ENCODE measurements around the gene NR4A3.

NR4A3 gene

DNA sequence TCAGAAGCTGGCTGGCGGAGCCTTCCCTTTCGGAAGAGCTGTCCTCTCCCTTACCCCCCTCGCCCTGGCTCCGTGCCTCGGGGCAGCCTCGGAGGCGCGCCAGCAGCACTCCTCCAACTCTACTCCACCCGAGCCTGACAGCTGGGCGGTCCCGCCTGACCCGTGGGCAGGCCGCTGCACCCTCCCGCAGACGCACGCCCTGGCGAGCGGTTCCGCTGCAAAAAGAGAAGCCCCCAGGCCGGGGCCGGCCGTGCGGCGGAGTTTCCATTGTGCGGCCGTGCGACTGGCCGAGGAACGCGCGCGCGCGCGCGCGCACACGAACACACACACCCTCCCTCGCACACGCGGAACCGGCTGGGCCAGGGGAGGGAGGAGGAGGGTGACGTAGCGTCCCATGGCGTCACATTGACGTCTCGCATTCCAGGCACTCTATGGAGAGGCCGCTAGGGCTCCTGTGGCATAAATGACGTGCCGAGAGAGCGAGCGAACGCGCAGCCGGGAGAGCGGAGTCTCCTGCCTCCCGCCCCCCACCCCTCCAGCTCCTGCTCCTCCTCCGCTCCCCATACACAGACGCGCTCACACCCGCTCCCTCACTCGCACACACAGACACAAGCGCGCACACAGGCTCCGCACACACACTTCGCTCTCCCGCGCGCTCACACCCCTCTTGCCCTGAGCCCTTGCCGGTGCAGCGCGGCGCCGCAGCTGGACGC is at the start of gene NR4A3:
Gene NR4A3 (plus strand): TSS at position 490 of the 713 bp plus-strand sequence. CDS start 6,158 bp downstream, outside the sequence.
- peak within 1 kb of the TSS; percentile 96 for H3K4me2 ChIP-seq (ENCODE audit: low read depth, low read length)
- peak within 1 kb of the TSS; percentile 80 for H3K9ac ChIP-seq (ENCODE audit: low read length)
- H3K27ac ChIP-seq (ENCODE audit: low read length) = peak within 1 kb of the TSS; percentile 60; the same call in 1 of the 2 replicates
- H3K4me1 ChIP-seq (ENCODE audit: low read length) = peaks cover 13% of the 10 kb centered on the region
- peak within 1 kb of the TSS; percentile 75 for H3K4me3 ChIP-seq (ENCODE audit: low read length)
- H3K9me2 ChIP-seq (replicated peaks; ENCODE audit: insufficient read depth, low read length) = no peaks in the 10 kb centered on the region
- TF ChIP-seq EZH2 (optimal IDR thresholded peaks at IDR 0.05; ENCODE audit: low read depth, low read length) = no peak
- TF ChIP-seq EZH2phosphoT487 (IDR thresholded peaks at IDR 0.05; ENCODE audit: low read length) = no peak
- no peak; the same call in 1 of the 2 replicates for TF ChIP-seq CTCF (IDR thresholded peaks at IDR 0.05; ENCODE audit: low read length)
- peak within 1 kb of the TSS; percentile 82 for H2AFZ ChIP-seq (ENCODE audit: low read length)
- H3K27me3 ChIP-seq (replicated peaks; ENCODE audit: insufficient read depth, low read length) = peaks cover 17% of the 10 kb centered on the region
- no peaks in the 10 kb centered on the region for H3K9me3 ChIP-seq (replicated peaks; ENCODE audit: insufficient read depth, low read length)
- peak; percentile 67 for DNase-seq
- H3K36me3 ChIP-seq (replicated peaks; ENCODE audit: insufficient read depth, low read length) = no peaks in the 10 kb centered on the region
- no peaks in the 10 kb centered on the region for H4K20me1 ChIP-seq (ENCODE audit: insufficient read depth, low read length)
- H3F3A ChIP-seq (ENCODE audit: insufficient read depth, low read length) = peaks cover 39% of the 10 kb centered on the region
- no peaks in the 10 kb centered on the region for H3K79me2 ChIP-seq (ENCODE audit: low read length)

DNA sequence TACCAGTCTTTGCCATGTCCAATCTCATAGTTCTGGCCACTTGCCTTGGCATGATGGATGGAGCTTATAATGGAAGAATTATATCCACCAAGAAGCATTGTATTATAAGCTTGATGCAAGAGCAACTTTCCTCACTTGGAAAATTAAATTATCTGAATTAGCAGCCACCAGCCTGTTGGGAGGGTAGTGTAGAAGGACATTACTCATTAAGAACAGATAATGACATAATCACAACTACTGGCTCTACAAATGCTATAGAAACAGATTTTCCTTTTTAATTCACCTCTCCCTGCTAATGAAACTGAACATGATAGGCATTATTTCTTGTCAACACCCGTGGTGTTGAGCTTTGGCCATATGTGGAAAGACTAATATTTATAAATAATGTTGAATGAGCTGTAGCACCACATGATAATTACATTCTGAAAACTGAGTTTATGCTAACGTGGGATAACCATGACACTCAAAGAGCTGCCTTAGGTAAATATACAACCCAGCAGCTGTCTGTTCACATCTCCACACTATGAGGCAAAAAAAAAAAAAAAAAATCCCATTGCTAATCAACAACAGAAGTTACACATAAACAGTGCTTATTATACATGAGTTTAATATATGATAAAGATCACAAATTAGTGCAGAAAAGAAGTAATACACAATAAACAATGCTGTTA is 48.1 kb upstream of the NR4A3 start:
- Histone ChIP-seq H3K4me2 (ENCODE audit: low read depth, low read length) (no peak overlapping the region), H4K20me1 (ENCODE audit: insufficient read depth, low read length) (no peaks in the 10 kb centered on the region), H2AFZ (ENCODE audit: low read length) (no peak overlapping the region), H3K27ac (ENCODE audit: low read length) (no peak overlapping the region), H3K9me3 (replicated peaks; ENCODE audit: insufficient read depth, low read length) (no peaks in the 10 kb centered on the region), H3K9ac (ENCODE audit: low read length) (no peak overlapping the region), H3K79me2 (ENCODE audit: low read length) (no peaks in the 10 kb centered on the region), H3K27me3 (replicated peaks; ENCODE audit: insufficient read depth, low read length) (0 out of 2 replicates have a peak, but pooled peaks cover under 1% of the 10 kb centered on the region), H3K36me3 (replicated peaks; ENCODE audit: insufficient read depth, low read length) (no peaks in the 10 kb centered on the region), H3K4me3 (ENCODE audit: low read length) (no peak overlapping the region), H3K4me1 (ENCODE audit: low read length) (no peaks in the 10 kb centered on the region), H3F3A (ENCODE audit: insufficient read depth, low read length) (no peaks in the 10 kb centered on the region), H3K9me2 (replicated peaks; ENCODE audit: insufficient read depth, low read length) (no peaks in the 10 kb centered on the region)
- no peak for TF ChIP-seq EZH2phosphoT487 (IDR thresholded peaks at IDR 0.05; ENCODE audit: low read length)
- TF ChIP-seq CTCF (IDR thresholded peaks at IDR 0.05; ENCODE audit: low read length) = no peak
- TF ChIP-seq EZH2 (optimal IDR thresholded peaks at IDR 0.05; ENCODE audit: low read depth, low read length) = no peak
- no peak for DNase-seq

- no peaks in the 10 kb centered on the region for H3F3A ChIP-seq (ENCODE audit: insufficient read depth, low read length)
- no peak overlapping the region for H3K4me2 ChIP-seq (ENCODE audit: low read depth, low read length)
Measured at GRCh38 chr9:99778308-99778707, 43.4 kb upstream of the NR4A3 start.

More at GRCh38 chr9:99778308-99778707, 43.4 kb upstream of the NR4A3 start:
- Histone ChIP-seq H3K36me3 (replicated peaks; ENCODE audit: insufficient read depth, low read length) (no peaks in the 10 kb centered on the region), H2AFZ (ENCODE audit: low read length) (no peak overlapping the region), H3K79me2 (ENCODE audit: low read length) (no peaks in the 10 kb centered on the region), H3K27me3 (replicated peaks; ENCODE audit: insufficient read depth, low read length) (no peaks in the 10 kb centered on the region), H3K4me3 (ENCODE audit: low read length) (no peak overlapping the region), H4K20me1 (ENCODE audit: insufficient read depth, low read length) (no peaks in the 10 kb centered on the region), H3K4me1 (ENCODE audit: low read length) (peaks cover 5% of the 10 kb centered on the region; the same call in 1 of the 2 replicates), H3K9me2 (replicated peaks; ENCODE audit: insufficient read depth, low read length) (no peaks in the 10 kb centered on the region), H3K9ac (ENCODE audit: low read length) (no peak overlapping the region), H3K9me3 (replicated peaks; ENCODE audit: insufficient read depth, low read length) (no peaks in the 10 kb centered on the region), H3K27ac (ENCODE audit: low read length) (no peak overlapping the region)
- TF ChIP-seq EZH2phosphoT487 (IDR thresholded peaks at IDR 0.05; ENCODE audit: low read length) = no peak
- DNase-seq = no peak
